IMR-90 (cell line): ENCODE measurements around the gene MCFD2.

Experiments used
- CEBPB ChIP-seq: IDR thresholded peaks from 2 replicates; pipeline ENCODE4 v1.6.1; 2012; ENCODE audit warnings: low read depth, low read length, improper control_type of control experiment
- CTCF ChIP-seq: conservative IDR thresholded peaks from 2 replicates; pipeline ENCODE4 v1.5.1; 2012; ENCODE audit warnings: mild to moderate bottlenecking, low read depth, low read length, improper control_type of control experiment
- MAFK ChIP-seq: IDR thresholded peaks from 2 replicates; pipeline ENCODE4 v1.6.1; 2012; ENCODE audit warnings: low read depth, low read length, improper control_type of control experiment
- MAZ ChIP-seq: IDR thresholded peaks from 2 replicates; pipeline ENCODE4 v1.6.1; 2012; ENCODE audit warnings: low read depth, mild to moderate bottlenecking, low read length, improper control_type of control experiment, moderate library complexity, borderline replicate concordance
- MXI1 ChIP-seq: IDR thresholded peaks from 2 replicates; pipeline ENCODE4 v1.6.1; 2012; ENCODE audit warnings: low read depth, mild to moderate bottlenecking, low read length, moderate library complexity, borderline replicate concordance
- POLR2A ChIP-seq: IDR thresholded peaks from 2 replicates; pipeline ENCODE4 v1.6.1; 2012; ENCODE audit warnings: mild to moderate bottlenecking, low read depth, low read length
- RAD21 ChIP-seq: IDR thresholded peaks from 2 replicates; pipeline ENCODE4 v1.6.1; 2012; ENCODE audit warnings: low read length, improper control_type of control experiment
- RFX5 ChIP-seq: IDR thresholded peaks from 2 replicates; pipeline ENCODE4 v1.8.0; 2012; ENCODE audit warnings: low read depth, mild to moderate bottlenecking, low read length, moderate library complexity
- SMC3 ChIP-seq: fragments of 150-350 bp; IDR thresholded peaks from 2 replicates; pipeline ENCODE4 v1.6.1; 2016; ENCODE audit warnings: low read depth, mild to moderate bottlenecking, antibody characterized with exemption, low read length, moderate library complexity
- USF2 ChIP-seq: fragments of 150-350 bp; IDR thresholded peaks from 2 replicates; pipeline ENCODE4 v1.6.1; 2017; ENCODE audit warnings: mild to moderate bottlenecking, antibody characterized with exemption, low read length, low read depth
- TF ChIP-seq, protein P1 (sequence below): fragments of 150-350 bp; IDR thresholded peaks from 2 replicates; pipeline ENCODE4 v1.6.1; 2016; ENCODE audit warnings: low read depth, mild to moderate bottlenecking, low read length, moderate library complexity, borderline replicate concordance

GRCh38 chr2:46926863-46927262, 11.3 kb upstream of the MCFD2 start:
- no peak for TF ChIP-seq CTCF
- TF ChIP-seq USF2 = no peak
- no peak for TF ChIP-seq RFX5
- TF ChIP-seq RAD21 = no peak
- TF ChIP-seq MAZ = no peak
- TF ChIP-seq, protein P1, sequence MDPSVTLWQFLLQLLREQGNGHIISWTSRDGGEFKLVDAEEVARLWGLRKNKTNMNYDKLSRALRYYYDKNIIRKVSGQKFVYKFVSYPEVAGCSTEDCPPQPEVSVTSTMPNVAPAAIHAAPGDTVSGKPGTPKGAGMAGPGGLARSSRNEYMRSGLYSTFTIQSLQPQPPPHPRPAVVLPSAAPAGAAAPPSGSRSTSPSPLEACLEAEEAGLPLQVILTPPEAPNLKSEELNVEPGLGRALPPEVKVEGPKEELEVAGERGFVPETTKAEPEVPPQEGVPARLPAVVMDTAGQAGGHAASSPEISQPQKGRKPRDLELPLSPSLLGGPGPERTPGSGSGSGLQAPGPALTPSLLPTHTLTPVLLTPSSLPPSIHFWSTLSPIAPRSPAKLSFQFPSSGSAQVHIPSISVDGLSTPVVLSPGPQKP = no peak
- no peak for TF ChIP-seq MAFK
- TF ChIP-seq POLR2A = no peak
- TF ChIP-seq MXI1 = no peak
- no peak for TF ChIP-seq CEBPB
- TF ChIP-seq SMC3 = no peak
